Stimulated activated CD4-positive, alpha-beta T cell treated with anti-CD3 and anti-CD28 coated beads, TNF-alpha, amount 100 ng/mL, for 48 hours (primary cell): ENCODE results near the gene ZDBF2.
"Not testable (repeated sequence)": the region's sequence is repeated elsewhere in the genome, so short reads cannot be mapped to it uniquely, and the experiment has no call there.

ENCODE experiments used
- DNase-seq, 3 donors: peaks; one replicate each; pipeline ENCODE4 v3.0.0-alpha.2; 2020; ENCODE audit warnings: low read depth in 3 of 3

ZDBF2 gene

GRCh38 chr2:206323486-206323885, 49.0 kb downstream of the ZDBF2 start:
- no peak for DNase-seq

- no peak for DNase-seq
Measured at GRCh38 chr2:206324869-206325268, 50.4 kb downstream of the ZDBF2 start.

GRCh38 chr2:206328974-206329373, 54.5 kb downstream of the ZDBF2 start:
- no peak for DNase-seq

- no peak for DNase-seq
Measured at GRCh38 chr2:206336861-206337260, 62.4 kb downstream of the ZDBF2 start.

- DNase-seq, result no peak
Measured at GRCh38 chr2:206337956-206338355, 63.5 kb downstream of the ZDBF2 start.

GRCh38 chr2:206341396-206341795, 66.9 kb downstream of the ZDBF2 start:
- DNase-seq, result no peak

- no peak for DNase-seq
Measured at GRCh38 chr2:206343144-206343543, 68.7 kb downstream of the ZDBF2 start.

- no peak for DNase-seq
Measured at GRCh38 chr2:206343816-206344215, 69.4 kb downstream of the ZDBF2 start.

- no peak for DNase-seq
Measured at GRCh38 chr2:206345606-206346005, 71.1 kb downstream of the ZDBF2 start.

- DNase-seq, result no peak
Measured at GRCh38 chr2:206349375-206349774, 74.9 kb downstream of the ZDBF2 start.

- DNase-seq, result no peak
Measured at GRCh38 chr2:206352571-206352970, 78.1 kb downstream of the ZDBF2 start.

- DNase-seq, result no peak
Measured at GRCh38 chr2:206353685-206354084, 79.2 kb downstream of the ZDBF2 start.

- no peak for DNase-seq
Measured at GRCh38 chr2:206354129-206354528, 79.7 kb downstream of the ZDBF2 start.

- DNase-seq, result not testable (repeated sequence)
Measured at GRCh38 chr2:206356840-206357239, 82.4 kb downstream of the ZDBF2 start.

- DNase-seq, result not testable (repeated sequence)
Measured at GRCh38 chr2:206360840-206361239, 86.4 kb downstream of the ZDBF2 start.

GRCh38 chr2:206361407-206362045, 87.1 kb downstream of the ZDBF2 start:
- peak in 1 of 3 donors; percentile 6 for DNase-seq
